Neural cell (in vitro differentiated cells): ENCODE results near the gene SLC43A1. TPM values are rescaled to one million over a fixed set of nuclear protein-coding genes. Genes with fewer than 3 reads are reported as not detected.

ENCODE experiments used
- H2AFZ ChIP-seq: fragments of 200-600, 300-800 bp; sonication (generic), shearing (Covaris generic); 2 replicates; pipeline ENCODE4 v1.6.0; 2014; ENCODE audit warnings: low read depth, mild to moderate bottlenecking, antibody characterized with exemption, low read length, moderate library complexity
- H3F3A ChIP-seq: fragments of 200-600 bp; shearing (Covaris generic); 2 replicates; pipeline ENCODE4 v1.6.1; 2016; ENCODE audit warnings: mild to moderate bottlenecking, moderate library complexity, mixed read lengths, antibody characterized with exemption, low read length; ENCODE audit not compliant: insufficient read depth, poor library complexity, severe bottlenecking
- H3K27ac ChIP-seq: fragments of 200-600, 300-800 bp; sonication (generic), shearing (Covaris generic); 2 replicates; pipeline ENCODE4 v1.5.1; 2014; ENCODE audit warnings: mild to moderate bottlenecking, low read length, moderate library complexity
- H3K27me3 ChIP-seq: fragments of 300-800, 200-600 bp; sonication (generic), shearing (Covaris generic); 2 replicates; pipeline ENCODE4 v1.6.0; 2014; ENCODE audit warnings: mild to moderate bottlenecking, low read depth, low read length, moderate library complexity; ENCODE audit not compliant: insufficient read depth
- H3K36me3 ChIP-seq: fragments of 300-800, 200-600 bp; sonication (generic), shearing (Covaris generic); 2 replicates; pipeline ENCODE4 v1.5.1; 2014; ENCODE audit warnings: mild to moderate bottlenecking, antibody characterized with exemption, low read length, moderate library complexity; ENCODE audit not compliant: insufficient read depth
- H3K4me2 ChIP-seq: fragments of 300-800, 200-600 bp; sonication (generic), shearing (Covaris generic); 2 replicates; pipeline ENCODE4 v1.6.0; 2014; ENCODE audit warnings: mild to moderate bottlenecking, low read length
- H3K4me3 ChIP-seq: fragments of 300-800, 200-600 bp; sonication (generic), shearing (Covaris generic); 2 replicates; pipeline ENCODE4 v1.5.1; 2014; ENCODE audit warnings: mild to moderate bottlenecking, low read length, moderate library complexity
- H3K79me2 ChIP-seq: fragments of 200-600 bp; shearing (Covaris generic); replicated peaks from 2 replicates; pipeline ENCODE4 v1.6.0; 2014; ENCODE audit warnings: mild to moderate bottlenecking, low read length, moderate library complexity; ENCODE audit not compliant: insufficient read depth
- H3K9ac ChIP-seq: fragments of 300-800, 200-600 bp; sonication (generic), shearing (Covaris generic); 2 replicates; pipeline ENCODE4 v1.6.1; 2016; ENCODE audit warnings: mild to moderate bottlenecking, low read length, mixed read lengths
- H3K9me2 ChIP-seq: fragments of 200-600 bp; shearing (Covaris generic); 2 replicates; pipeline ENCODE4 v1.6.1; 2016; ENCODE audit warnings: mild to moderate bottlenecking, low read length, mixed read lengths; ENCODE audit not compliant: insufficient read depth
- H3K9me3 ChIP-seq: fragments of 200-600, 300-800 bp; sonication (generic), shearing (Covaris generic); 2 replicates; pipeline ENCODE4 v1.6.1; 2016; ENCODE audit warnings: mild to moderate bottlenecking, mixed run types, low read length, moderate library complexity, mixed read lengths
- H4K20me1 ChIP-seq: fragments of 200-600 bp; shearing (Covaris generic); 2 replicates; pipeline ENCODE4 v1.6.1; 2016; ENCODE audit warnings: mild to moderate bottlenecking, mixed run types; ENCODE audit not compliant: insufficient read depth
- EP300 ChIP-seq: fragments of 450-650 bp; conservative IDR thresholded peaks from 2 replicates; pipeline ENCODE4 v1.6.1; 2014; ENCODE audit warnings: antibody characterized with exemption, mild to moderate bottlenecking, moderate library complexity; ENCODE audit not compliant: poor library complexity, severe bottlenecking
- EZH2 ChIP-seq: fragments of 200-600, 300-800 bp; shearing (Covaris generic), sonication (generic); IDR thresholded peaks from 2 replicates; pipeline ENCODE4 v1.6.1; 2014; ENCODE audit warnings: antibody characterized with exemption, low read length, borderline replicate concordance, mild to moderate bottlenecking; ENCODE audit not compliant: insufficient read depth, poor library complexity, severe bottlenecking
- MXI1 ChIP-seq: fragments of 450-650 bp; conservative IDR thresholded peaks from 2 replicates; pipeline ENCODE4 v1.6.1; 2014; ENCODE audit warnings: antibody characterized with exemption, mild to moderate bottlenecking; ENCODE audit not compliant: poor library complexity, severe bottlenecking
- POLR2AphosphoS5 ChIP-seq: IDR thresholded peaks from 2 replicates; pipeline ENCODE4 v1.6.1; 2012
- RAD21 ChIP-seq: fragments of 450-650 bp; conservative IDR thresholded peaks from 2 replicates; pipeline ENCODE4 v1.6.1; 2014; ENCODE audit warnings: antibody characterized with exemption, mild to moderate bottlenecking, moderate library complexity
- SMC3 ChIP-seq: fragments of 450-650 bp; conservative IDR thresholded peaks from 2 replicates; pipeline ENCODE4 v1.6.1; 2014; ENCODE audit warnings: antibody characterized with exemption, mild to moderate bottlenecking, moderate library complexity; ENCODE audit not compliant: poor library complexity
- TAF1 ChIP-seq: IDR thresholded peaks from 2 replicates; pipeline ENCODE4 v1.6.1; 2012; ENCODE audit warnings: low read depth
- polyA plus RNA-seq: library from polyadenylated mRNA; depleted of rRNA; stranded (reverse); fragments of >200 nt; gene quantifications from 2 replicates; pipeline ENCODE4 v1.2.3, GENCODE V29; 2014
- TF ChIP-seq, protein P1 (sequence below): IDR thresholded peaks from 2 replicates; pipeline ENCODE4 v1.6.1; 2012; ENCODE audit warnings: borderline replicate concordance
- TF ChIP-seq, protein P2 (sequence below): fragments of 450-650 bp; IDR thresholded peaks from 2 replicates; pipeline ENCODE4 v1.5.1; 2014; ENCODE audit warnings: antibody characterized with exemption, mild to moderate bottlenecking, moderate library complexity; ENCODE audit not compliant: poor library complexity, severe bottlenecking

SLC43A1 gene
- polyA plus RNA-seq, 1 donor from 2014 or later = 3.3 TPM

GRCh38 chr11:57487021-57487778 lies 28.3 kb downstream of the SLC43A1 start:
- Histone ChIP-seq H3K4me3 (no peak overlapping the region), H3K9ac (no peak overlapping the region), H2AFZ (no peak overlapping the region), H4K20me1 (no peaks in the 10 kb centered on the region), H3K27ac (no peak overlapping the region), H3K36me3 (no peaks in the 10 kb centered on the region), H3K4me2 (no peak overlapping the region), H3K9me2 (no peaks in the 10 kb centered on the region), H3F3A (no peaks in the 10 kb centered on the region), H3K27me3 (peaks cover 17% of the 10 kb centered on the region), H3K79me2 (no peaks in the 10 kb centered on the region), H3K9me3 (no peaks in the 10 kb centered on the region)
- TF ChIP-seq RAD21 (no peak), POLR2AphosphoS5 (no peak), EZH2 (no peak), EP300 (no peak), TAF1 (no peak), SMC3 (no peak), MXI1 (no peak)
- TF ChIP-seq, protein P1, sequence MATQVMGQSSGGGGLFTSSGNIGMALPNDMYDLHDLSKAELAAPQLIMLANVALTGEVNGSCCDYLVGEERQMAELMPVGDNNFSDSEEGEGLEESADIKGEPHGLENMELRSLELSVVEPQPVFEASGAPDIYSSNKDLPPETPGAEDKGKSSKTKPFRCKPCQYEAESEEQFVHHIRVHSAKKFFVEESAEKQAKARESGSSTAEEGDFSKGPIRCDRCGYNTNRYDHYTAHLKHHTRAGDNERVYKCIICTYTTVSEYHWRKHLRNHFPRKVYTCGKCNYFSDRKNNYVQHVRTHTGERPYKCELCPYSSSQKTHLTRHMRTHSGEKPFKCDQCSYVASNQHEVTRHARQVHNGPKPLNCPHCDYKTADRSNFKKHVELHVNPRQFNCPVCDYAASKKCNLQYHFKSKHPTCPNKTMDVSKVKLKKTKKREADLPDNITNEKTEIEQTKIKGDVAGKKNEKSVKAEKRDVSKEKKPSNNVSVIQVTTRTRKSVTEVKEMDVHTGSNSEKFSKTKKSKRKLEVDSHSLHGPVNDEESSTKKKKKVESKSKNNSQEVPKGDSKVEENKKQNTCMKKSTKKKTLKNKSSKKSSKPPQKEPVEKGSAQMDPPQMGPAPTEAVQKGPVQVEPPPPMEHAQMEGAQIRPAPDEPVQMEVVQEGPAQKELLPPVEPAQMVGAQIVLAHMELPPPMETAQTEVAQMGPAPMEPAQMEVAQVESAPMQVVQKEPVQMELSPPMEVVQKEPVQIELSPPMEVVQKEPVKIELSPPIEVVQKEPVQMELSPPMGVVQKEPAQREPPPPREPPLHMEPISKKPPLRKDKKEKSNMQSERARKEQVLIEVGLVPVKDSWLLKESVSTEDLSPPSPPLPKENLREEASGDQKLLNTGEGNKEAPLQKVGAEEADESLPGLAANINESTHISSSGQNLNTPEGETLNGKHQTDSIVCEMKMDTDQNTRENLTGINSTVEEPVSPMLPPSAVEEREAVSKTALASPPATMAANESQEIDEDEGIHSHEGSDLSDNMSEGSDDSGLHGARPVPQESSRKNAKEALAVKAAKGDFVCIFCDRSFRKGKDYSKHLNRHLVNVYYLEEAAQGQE = no peak
- TF ChIP-seq, protein P2, sequence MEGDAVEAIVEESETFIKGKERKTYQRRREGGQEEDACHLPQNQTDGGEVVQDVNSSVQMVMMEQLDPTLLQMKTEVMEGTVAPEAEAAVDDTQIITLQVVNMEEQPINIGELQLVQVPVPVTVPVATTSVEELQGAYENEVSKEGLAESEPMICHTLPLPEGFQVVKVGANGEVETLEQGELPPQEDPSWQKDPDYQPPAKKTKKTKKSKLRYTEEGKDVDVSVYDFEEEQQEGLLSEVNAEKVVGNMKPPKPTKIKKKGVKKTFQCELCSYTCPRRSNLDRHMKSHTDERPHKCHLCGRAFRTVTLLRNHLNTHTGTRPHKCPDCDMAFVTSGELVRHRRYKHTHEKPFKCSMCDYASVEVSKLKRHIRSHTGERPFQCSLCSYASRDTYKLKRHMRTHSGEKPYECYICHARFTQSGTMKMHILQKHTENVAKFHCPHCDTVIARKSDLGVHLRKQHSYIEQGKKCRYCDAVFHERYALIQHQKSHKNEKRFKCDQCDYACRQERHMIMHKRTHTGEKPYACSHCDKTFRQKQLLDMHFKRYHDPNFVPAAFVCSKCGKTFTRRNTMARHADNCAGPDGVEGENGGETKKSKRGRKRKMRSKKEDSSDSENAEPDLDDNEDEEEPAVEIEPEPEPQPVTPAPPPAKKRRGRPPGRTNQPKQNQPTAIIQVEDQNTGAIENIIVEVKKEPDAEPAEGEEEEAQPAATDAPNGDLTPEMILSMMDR = no peak

- Histone ChIP-seq H4K20me1 (no peaks in the 10 kb centered on the region), H3K79me2 (no peaks in the 10 kb centered on the region), H3K4me3 (no peak overlapping the region), H3K27ac (no peak overlapping the region), H3K9ac (no peak overlapping the region), H3K9me2 (no peaks in the 10 kb centered on the region), H3K27me3 (peaks cover 33% of the 10 kb centered on the region), H3F3A (no peaks in the 10 kb centered on the region), H3K9me3 (no peaks in the 10 kb centered on the region), H3K36me3 (no peaks in the 10 kb centered on the region), H3K4me2 (no peak overlapping the region), H2AFZ (no peak overlapping the region)
- TF ChIP-seq, protein P1 = no peak
- TF ChIP-seq POLR2AphosphoS5 (no peak), RAD21 (no peak), SMC3 (no peak), EZH2 (no peak), TAF1 (no peak), EP300 (no peak), MXI1 (no peak)
- TF ChIP-seq, protein P2 = no peak
Measured at GRCh38 chr11:57485217-57485990, 30.1 kb downstream of the SLC43A1 start.
